ENCODE results near the gene SLC2A13.
"Not testable (repeated sequence)": the region's sequence is repeated elsewhere in the genome, so short reads cannot be mapped to it uniquely, and the experiment has no call there.

DNA sequence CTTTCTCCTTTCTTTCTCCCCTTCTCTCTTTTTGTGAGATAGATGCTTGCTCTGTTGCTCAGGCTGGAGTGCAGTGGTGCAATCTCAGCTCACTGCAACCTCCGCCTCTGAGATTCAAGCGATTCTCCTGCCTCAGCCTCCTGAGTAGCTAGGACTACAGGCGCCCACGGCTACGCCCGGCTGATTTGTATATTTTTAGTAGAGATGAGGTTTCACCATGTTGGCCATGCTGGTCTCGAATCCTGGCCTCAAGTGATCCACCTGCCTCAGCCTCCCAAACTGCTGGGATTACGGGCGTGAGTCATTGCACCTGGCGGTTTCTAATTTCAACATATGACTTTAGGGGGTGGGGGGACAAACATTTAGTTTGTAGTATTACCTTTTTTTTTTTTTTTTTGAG lies 293.4 kb downstream of the SLC2A13 start:
- TF ChIP-seq, protein P1, sequence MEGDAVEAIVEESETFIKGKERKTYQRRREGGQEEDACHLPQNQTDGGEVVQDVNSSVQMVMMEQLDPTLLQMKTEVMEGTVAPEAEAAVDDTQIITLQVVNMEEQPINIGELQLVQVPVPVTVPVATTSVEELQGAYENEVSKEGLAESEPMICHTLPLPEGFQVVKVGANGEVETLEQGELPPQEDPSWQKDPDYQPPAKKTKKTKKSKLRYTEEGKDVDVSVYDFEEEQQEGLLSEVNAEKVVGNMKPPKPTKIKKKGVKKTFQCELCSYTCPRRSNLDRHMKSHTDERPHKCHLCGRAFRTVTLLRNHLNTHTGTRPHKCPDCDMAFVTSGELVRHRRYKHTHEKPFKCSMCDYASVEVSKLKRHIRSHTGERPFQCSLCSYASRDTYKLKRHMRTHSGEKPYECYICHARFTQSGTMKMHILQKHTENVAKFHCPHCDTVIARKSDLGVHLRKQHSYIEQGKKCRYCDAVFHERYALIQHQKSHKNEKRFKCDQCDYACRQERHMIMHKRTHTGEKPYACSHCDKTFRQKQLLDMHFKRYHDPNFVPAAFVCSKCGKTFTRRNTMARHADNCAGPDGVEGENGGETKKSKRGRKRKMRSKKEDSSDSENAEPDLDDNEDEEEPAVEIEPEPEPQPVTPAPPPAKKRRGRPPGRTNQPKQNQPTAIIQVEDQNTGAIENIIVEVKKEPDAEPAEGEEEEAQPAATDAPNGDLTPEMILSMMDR (IDR thresholded peaks at IDR 0.05) = not testable (repeated sequence)
- TF ChIP-seq, protein P2, sequence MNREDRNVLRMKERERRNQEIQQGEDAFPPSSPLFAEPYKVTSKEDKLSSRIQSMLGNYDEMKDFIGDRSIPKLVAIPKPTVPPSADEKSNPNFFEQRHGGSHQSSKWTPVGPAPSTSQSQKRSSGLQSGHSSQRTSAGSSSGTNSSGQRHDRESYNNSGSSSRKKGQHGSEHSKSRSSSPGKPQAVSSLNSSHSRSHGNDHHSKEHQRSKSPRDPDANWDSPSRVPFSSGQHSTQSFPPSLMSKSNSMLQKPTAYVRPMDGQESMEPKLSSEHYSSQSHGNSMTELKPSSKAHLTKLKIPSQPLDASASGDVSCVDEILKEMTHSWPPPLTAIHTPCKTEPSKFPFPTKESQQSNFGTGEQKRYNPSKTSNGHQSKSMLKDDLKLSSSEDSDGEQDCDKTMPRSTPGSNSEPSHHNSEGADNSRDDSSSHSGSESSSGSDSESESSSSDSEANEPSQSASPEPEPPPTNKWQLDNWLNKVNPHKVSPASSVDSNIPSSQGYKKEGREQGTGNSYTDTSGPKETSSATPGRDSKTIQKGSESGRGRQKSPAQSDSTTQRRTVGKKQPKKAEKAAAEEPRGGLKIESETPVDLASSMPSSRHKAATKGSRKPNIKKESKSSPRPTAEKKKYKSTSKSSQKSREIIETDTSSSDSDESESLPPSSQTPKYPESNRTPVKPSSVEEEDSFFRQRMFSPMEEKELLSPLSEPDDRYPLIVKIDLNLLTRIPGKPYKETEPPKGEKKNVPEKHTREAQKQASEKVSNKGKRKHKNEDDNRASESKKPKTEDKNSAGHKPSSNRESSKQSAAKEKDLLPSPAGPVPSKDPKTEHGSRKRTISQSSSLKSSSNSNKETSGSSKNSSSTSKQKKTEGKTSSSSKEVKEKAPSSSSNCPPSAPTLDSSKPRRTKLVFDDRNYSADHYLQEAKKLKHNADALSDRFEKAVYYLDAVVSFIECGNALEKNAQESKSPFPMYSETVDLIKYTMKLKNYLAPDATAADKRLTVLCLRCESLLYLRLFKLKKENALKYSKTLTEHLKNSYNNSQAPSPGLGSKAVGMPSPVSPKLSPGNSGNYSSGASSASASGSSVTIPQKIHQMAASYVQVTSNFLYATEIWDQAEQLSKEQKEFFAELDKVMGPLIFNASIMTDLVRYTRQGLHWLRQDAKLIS (CRISPR knock-in tag; IDR thresholded peaks at IDR 0.05; ENCODE audit: borderline replicate concordance) = not testable (repeated sequence)
- TF ChIP-seq, protein P3, sequence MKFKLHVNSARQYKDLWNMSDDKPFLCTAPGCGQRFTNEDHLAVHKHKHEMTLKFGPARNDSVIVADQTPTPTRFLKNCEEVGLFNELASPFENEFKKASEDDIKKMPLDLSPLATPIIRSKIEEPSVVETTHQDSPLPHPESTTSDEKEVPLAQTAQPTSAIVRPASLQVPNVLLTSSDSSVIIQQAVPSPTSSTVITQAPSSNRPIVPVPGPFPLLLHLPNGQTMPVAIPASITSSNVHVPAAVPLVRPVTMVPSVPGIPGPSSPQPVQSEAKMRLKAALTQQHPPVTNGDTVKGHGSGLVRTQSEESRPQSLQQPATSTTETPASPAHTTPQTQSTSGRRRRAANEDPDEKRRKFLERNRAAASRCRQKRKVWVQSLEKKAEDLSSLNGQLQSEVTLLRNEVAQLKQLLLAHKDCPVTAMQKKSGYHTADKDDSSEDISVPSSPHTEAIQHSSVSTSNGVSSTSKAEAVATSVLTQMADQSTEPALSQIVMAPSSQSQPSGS (CRISPR knock-in tag; IDR thresholded peaks at IDR 0.05; ENCODE audit: borderline replicate concordance, low read depth) = not testable (repeated sequence)
- TF ChIP-seq, protein P4, sequence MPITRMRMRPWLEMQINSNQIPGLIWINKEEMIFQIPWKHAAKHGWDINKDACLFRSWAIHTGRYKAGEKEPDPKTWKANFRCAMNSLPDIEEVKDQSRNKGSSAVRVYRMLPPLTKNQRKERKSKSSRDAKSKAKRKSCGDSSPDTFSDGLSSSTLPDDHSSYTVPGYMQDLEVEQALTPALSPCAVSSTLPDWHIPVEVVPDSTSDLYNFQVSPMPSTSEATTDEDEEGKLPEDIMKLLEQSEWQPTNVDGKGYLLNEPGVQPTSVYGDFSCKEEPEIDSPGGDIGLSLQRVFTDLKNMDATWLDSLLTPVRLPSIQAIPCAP (CRISPR knock-in tag; IDR thresholded peaks at IDR 0.05) = not testable (repeated sequence)
- TF ChIP-seq SP1 (CRISPR knock-in tag; conservative IDR thresholded peaks at IDR 0.05); ZNF121 (CRISPR knock-in tag; IDR thresholded peaks at IDR 0.05); NR3C1 (CRISPR knock-in tag; conservative IDR thresholded peaks at IDR 0.05; ENCODE audit: low read depth); GTF2I (CRISPR knock-in tag; conservative IDR thresholded peaks at IDR 0.05); NR1H2 (CRISPR knock-in tag; IDR thresholded peaks at IDR 0.05): not testable (repeated sequence)
- TF ChIP-seq, protein P5, sequence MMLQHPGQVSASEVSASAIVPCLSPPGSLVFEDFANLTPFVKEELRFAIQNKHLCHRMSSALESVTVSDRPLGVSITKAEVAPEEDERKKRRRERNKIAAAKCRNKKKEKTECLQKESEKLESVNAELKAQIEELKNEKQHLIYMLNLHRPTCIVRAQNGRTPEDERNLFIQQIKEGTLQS (CRISPR knock-in tag; conservative IDR thresholded peaks at IDR 0.05) = not testable (repeated sequence)
